Measurements from ENCODE around the gene HADH.

GRCh38 chr4:107977966-107978705 is 11.6 kb upstream of the HADH start:
- no peak for TF ChIP-seq CTCF (IDR thresholded peaks at IDR 0.05; ENCODE audit: low read depth, low read length, missing input control)
- TF ChIP-seq, protein P1, sequence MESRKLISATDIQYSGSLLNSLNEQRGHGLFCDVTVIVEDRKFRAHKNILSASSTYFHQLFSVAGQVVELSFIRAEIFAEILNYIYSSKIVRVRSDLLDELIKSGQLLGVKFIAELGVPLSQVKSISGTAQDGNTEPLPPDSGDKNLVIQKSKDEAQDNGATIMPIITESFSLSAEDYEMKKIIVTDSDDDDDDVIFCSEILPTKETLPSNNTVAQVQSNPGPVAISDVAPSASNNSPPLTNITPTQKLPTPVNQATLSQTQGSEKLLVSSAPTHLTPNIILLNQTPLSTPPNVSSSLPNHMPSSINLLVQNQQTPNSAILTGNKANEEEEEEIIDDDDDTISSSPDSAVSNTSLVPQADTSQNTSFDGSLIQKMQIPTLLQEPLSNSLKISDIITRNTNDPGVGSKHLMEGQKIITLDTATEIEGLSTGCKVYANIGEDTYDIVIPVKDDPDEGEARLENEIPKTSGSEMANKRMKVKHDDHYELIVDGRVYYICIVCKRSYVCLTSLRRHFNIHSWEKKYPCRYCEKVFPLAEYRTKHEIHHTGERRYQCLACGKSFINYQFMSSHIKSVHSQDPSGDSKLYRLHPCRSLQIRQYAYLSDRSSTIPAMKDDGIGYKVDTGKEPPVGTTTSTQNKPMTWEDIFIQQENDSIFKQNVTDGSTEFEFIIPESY (IDR thresholded peaks at IDR 0.05) = no peak
- TF ChIP-seq GABPA (IDR thresholded peaks at IDR 0.05 in 1 of 2, conservative IDR thresholded peaks at IDR 0.05 in 1 of 2) = no peak
- TF ChIP-seq TAF1 (conservative IDR thresholded peaks at IDR 0.05) = no peak
- TF ChIP-seq REST (IDR thresholded peaks at IDR 0.05) = no peak
- no peak for TF ChIP-seq SP1 (IDR thresholded peaks at IDR 0.05)
- no peak for TF ChIP-seq YY1 (IDR thresholded peaks at IDR 0.05)
- no peak for TF ChIP-seq NR2F2 (IDR thresholded peaks at IDR 0.05)
- no peak for TF ChIP-seq MAX (IDR thresholded peaks at IDR 0.05)
- TF ChIP-seq ATF3 (IDR thresholded peaks at IDR 0.05) = no peak

Measured in liver (tissue), 3 donors.